IMR-90 (cell line): ENCODE results near the gene GCLC. TPM values are rescaled to one million over a fixed set of nuclear protein-coding genes. Genes with fewer than 3 reads are reported as not detected.
A peak's percentile ranks its signal among the peaks of the same experiment; 100 is the strongest.

Experiments used
- ATAC-seq: fragments of 200-7000 bp; cut with Tn5 transposase; 2 replicates; pipeline ENCODE4 v1.9.1; 2020; ENCODE audit warnings: low read depth, mild to moderate bottlenecking, moderate library complexity
- BruUV-seq: library from RNA; stranded (reverse); fragments of 400-500 nt; replicated peaks from 2 replicates; lab custom pipeline; 2021; lab: Mats Ljungman, UMichigan
- CTCF ChIA-PET: fragments of 300-600 bp; formaldehyde crosslinking; extraction: SDS; loops from one replicate; lab custom pipeline; 2021; ENCODE audit warnings: antibody characterized with exemption; lab: Yijun Ruan, JAX
- POLR2A ChIA-PET: fragments of 300-600 bp; sonication (Branson Sonifier 250); formaldehyde crosslinking; loops from one replicate; lab custom pipeline; 2022; ENCODE audit warnings: antibody characterized with exemption; ENCODE audit not compliant: unreplicated experiment; lab: Charles Lee
- DNase-seq: peaks from one replicate; pipeline ENCODE4 v3.0.0; 2013
- H2AFZ ChIP-seq: replicated peaks from 2 replicates; pipeline ENCODE3; 2013; ENCODE audit warnings: low read length, mild to moderate bottlenecking; ENCODE audit not compliant: poor library complexity
- H2AK5ac ChIP-seq: 2 replicates; pipeline ENCODE4 v1.6.1; 2013; ENCODE audit warnings: low read depth, low read length, inconsistent platforms
- H2AK9ac ChIP-seq: replicated peaks from 2 replicates; pipeline ENCODE3; 2013; ENCODE audit warnings: mild to moderate bottlenecking, low read depth, low read length, moderate library complexity; ENCODE audit not compliant: poor library complexity
- H2BK120ac ChIP-seq: 2 replicates; pipeline ENCODE4 v1.6.1; 2013; ENCODE audit warnings: low read depth, low read length, inconsistent platforms
- H2BK15ac ChIP-seq: 3 replicates; pipeline ENCODE4 v1.6.1; 2013; ENCODE audit warnings: low read depth, low read length, inconsistent platforms
- H2BK20ac ChIP-seq: 2 replicates; pipeline ENCODE4 v1.6.1; 2013; ENCODE audit warnings: low read depth, mild to moderate bottlenecking, inconsistent platforms, low read length, moderate library complexity
- H2BK5ac ChIP-seq: 2 replicates; pipeline ENCODE4 v1.6.1; 2013; ENCODE audit warnings: mild to moderate bottlenecking, low read depth, low read length, inconsistent platforms; ENCODE audit not compliant: poor library complexity, severe bottlenecking
- H3K14ac ChIP-seq: replicated peaks from 2 replicates; pipeline ENCODE4 v1.6.1; 2013; ENCODE audit warnings: low read depth, low read length, inconsistent platforms
- H3K18ac ChIP-seq: 2 replicates; pipeline ENCODE4 v1.6.1; 2013; ENCODE audit warnings: low read depth, low read length, control low read depth
- H3K23ac ChIP-seq: 2 replicates; pipeline ENCODE4 v1.6.1; 2013; ENCODE audit warnings: low read depth, low read length, inconsistent platforms
- H3K27ac ChIP-seq: 2 replicates; pipeline ENCODE4 v1.5.1; 2013; ENCODE audit warnings: mild to moderate bottlenecking, control low read depth, low read length; ENCODE audit not compliant: insufficient read depth
- H3K27me3 ChIP-seq: 2 replicates; pipeline ENCODE4 v1.6.1; 2013; ENCODE audit warnings: low read length; ENCODE audit not compliant: control insufficient read depth, insufficient read depth
- H3K36me3 ChIP-seq: 2 replicates; pipeline ENCODE4 v1.6.1; 2013; ENCODE audit warnings: low read length, mixed read lengths; ENCODE audit not compliant: control insufficient read depth, insufficient read depth
- H3K4ac ChIP-seq: 2 replicates; pipeline ENCODE4 v1.6.1; 2013; ENCODE audit warnings: low read depth, low read length, inconsistent platforms
- H3K4me1 ChIP-seq: 2 replicates; pipeline ENCODE4 v1.6.1; 2013; ENCODE audit warnings: low read length, mixed read lengths; ENCODE audit not compliant: control insufficient read depth, insufficient read depth
- H3K4me2 ChIP-seq: 2 replicates; pipeline ENCODE4 v1.6.1; 2013; ENCODE audit warnings: low read depth, mild to moderate bottlenecking, control low read depth, low read length, moderate library complexity
- H3K4me3 ChIP-seq: 2 replicates; pipeline ENCODE4 v1.5.1; 2013; ENCODE audit warnings: low read depth, mild to moderate bottlenecking, control low read depth, low read length, moderate library complexity; ENCODE audit not compliant: insufficient read depth
- H3K56ac ChIP-seq: 2 replicates; pipeline ENCODE4 v1.6.1; 2013; ENCODE audit warnings: low read length, inconsistent platforms; ENCODE audit not compliant: insufficient read depth; ENCODE audit errors: extremely low read depth
- H3K79me1 ChIP-seq, 2 experiments: 2 replicates each; pipeline ENCODE4 v1.6.1; 2013; ENCODE audit warnings: low read length in 2 of 2, inconsistent platforms in 1 of 2, low read depth in 1 of 2
- H3K9ac ChIP-seq: 2 replicates; pipeline ENCODE4 v1.6.1; 2013; ENCODE audit warnings: low read depth, low read length, control low read depth
- H3K9me1 ChIP-seq: 2 replicates; pipeline ENCODE4 v1.6.1; 2013; ENCODE audit warnings: low read length, inconsistent platforms; ENCODE audit not compliant: insufficient read depth
- H3K9me3 ChIP-seq: 2 replicates; pipeline ENCODE4 v1.6.1; 2013; ENCODE audit warnings: low read length; ENCODE audit not compliant: control insufficient read depth, insufficient read depth
- H4K20me1 ChIP-seq: 2 replicates; pipeline ENCODE4 v1.6.1; 2013; ENCODE audit warnings: low read length, inconsistent platforms; ENCODE audit not compliant: insufficient read depth
- H4K5ac ChIP-seq: 2 replicates; pipeline ENCODE4 v1.6.1; 2013; ENCODE audit warnings: mild to moderate bottlenecking, low read depth, low read length, control low read depth
- H4K8ac ChIP-seq, 2 experiments: 2 replicates each; pipeline ENCODE4 v1.6.1; 2013; ENCODE audit warnings: low read depth in 2 of 2, low read length in 2 of 2, control low read depth in 1 of 2, inconsistent platforms in 1 of 2
- H4K91ac ChIP-seq: 2 replicates; pipeline ENCODE4 v1.6.1; 2013; ENCODE audit warnings: low read depth, low read length, inconsistent platforms; ENCODE audit not compliant: insufficient read depth
- CEBPB ChIP-seq: IDR thresholded peaks from 2 replicates; pipeline ENCODE4 v1.6.1; 2012; ENCODE audit warnings: low read depth, low read length, improper control_type of control experiment
- FOS ChIP-seq: fragments of 150-350 bp; IDR thresholded peaks from 2 replicates; pipeline ENCODE4 v1.6.1; 2016; ENCODE audit warnings: low read depth, low read length
- RAD21 ChIP-seq: IDR thresholded peaks from 2 replicates; pipeline ENCODE4 v1.6.1; 2012; ENCODE audit warnings: low read length, improper control_type of control experiment
- WGBS, 2 experiments: methylation state at CpG; one replicate each; pipeline versions ENCODE4 v1.1.5 to v1.1.7; 2013; ENCODE audit warnings: missing lambda C conversion rate in 2 of 2; ENCODE audit not compliant: insufficient read length in 1 of 2; ENCODE audit errors: extremely low coverage in 2 of 2; 5-methylcytosine and 5-hydroxymethylcytosine counted together
- dilution Hi-C: fragments of 300-500 bp; cut with HindIII; formaldehyde crosslinking; loops from one replicate; pipeline ENCODE4 v1.14.3; 2018; ENCODE audit warnings: low sequenced_read_pairs; ENCODE audit not compliant: unreplicated experiment
- in situ Hi-C: fragments of 300-500 bp; cut with MboI; formaldehyde crosslinking; loops from 3 replicates; pipeline ENCODE4 v1.14.3; 2019; ENCODE audit warnings: low sequenced_read_pairs, inconsistent platforms, mixed read lengths
- intact Hi-C: fragments of 100-400 bp; cut with micrococcal nuclease; formaldehyde crosslinking; loops from 2 replicates; pipeline ENCODE4 v1.10.0; 2022
- polyA plus RNA-seq, 3 experiments: library from polyadenylated mRNA; depleted of rRNA; stranded (reverse); fragments of >200 nt; gene quantifications; 2 replicates each; pipeline ENCODE4 v1.2.3, GENCODE V29; 2012; ENCODE audit warnings: low replicate concordance in 1 of 3
- total RNA-seq: library from RNA; depleted of rRNA; stranded (reverse); fragments of >200 nt; gene quantifications from 2 replicates; pipeline ENCODE4 v1.2.3, GENCODE V29; 2012
- TF ChIP-seq, protein P1 (sequence below): fragments of 150-350 bp; IDR thresholded peaks from 2 replicates; pipeline ENCODE4 v1.6.1; 2017; ENCODE audit warnings: mild to moderate bottlenecking, antibody characterized with exemption, low read length, low read depth

GCLC gene
- total and polyA plus RNA-seq, 2 of the 4 experiments (the other 2 are of a cell fraction): 14.2 to 24.2 TPM

DNA sequence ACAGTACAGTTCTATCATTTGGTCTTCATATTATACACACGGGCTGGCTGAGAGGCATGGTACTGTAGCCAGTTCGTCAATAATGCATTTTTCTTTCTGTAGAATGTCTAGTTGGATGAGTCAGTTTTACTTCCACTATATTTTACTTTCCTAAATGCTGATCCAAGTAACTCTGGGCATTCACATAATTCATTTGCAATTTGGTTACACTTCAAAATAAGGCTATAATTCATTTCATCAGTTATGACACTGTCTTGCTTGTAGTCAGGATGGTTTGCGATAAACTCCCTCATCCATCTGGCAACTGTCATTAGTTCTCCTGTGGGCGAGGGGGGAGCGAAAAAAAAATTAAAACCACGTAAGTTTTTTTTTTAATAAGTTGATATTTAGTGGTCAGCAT is 46.3 kb downstream of the GCLC start:
- peak overlapping the region in 1 of 2 experiments; percentile 49; a peak in 1 of 4 replicates for H4K8ac ChIP-seq
- in situ Hi-C loops (loop anchor here (5.0 kb wide), 3 partner anchors 49 to 224 kb away; partner anchors contain the start of gene GCLC), intact Hi-C loops (no loop called here), dilution Hi-C loops (no loop called here)
- no peak overlapping the region for H2BK15ac ChIP-seq
- POLR2A ChIA-PET: no interaction called here
- H3K36me3 ChIP-seq: peaks cover 19% of the 10 kb centered on the region
- CTCF ChIA-PET: interaction anchor here (0.5 to 1.0 kb wide), 2 partner anchors 13 to 227 kb away, joined by 3 read pairs; no protein-coding TSS in a partner anchor
- H4K5ac ChIP-seq: no peak overlapping the region
- H3K27ac ChIP-seq: no peak overlapping the region
- no peak overlapping the region for H2BK20ac ChIP-seq
- no peak overlapping the region for H3K56ac ChIP-seq
- no CpG with 5 or more reads among the region's 6 CpGs for WGBS, 2 experiments
- H3K9ac ChIP-seq: no peak overlapping the region
- no peak for ATAC-seq
- no peak overlapping the region for H3K23ac ChIP-seq
- no peak overlapping the region for H3K14ac ChIP-seq
- H2AFZ ChIP-seq: no peak overlapping the region
- no peaks in the 10 kb centered on the region for H3K9me3 ChIP-seq
- peaks cover 23% of the 10 kb centered on the region for H3K4me1 ChIP-seq
- no peak overlapping the region for H3K4ac ChIP-seq
- peaks cover 0 to 3% of the 10 kb centered on the region in 2 experiments; a peak in 1 of 4 replicates for H3K79me1 ChIP-seq
- H2BK120ac ChIP-seq: no peak overlapping the region
- H3K9me1 ChIP-seq: peaks cover 15% of the 10 kb centered on the region
- H3K4me3 ChIP-seq: no peak overlapping the region
- no TSS peak for BruUV-seq
- H2AK9ac ChIP-seq: no peak overlapping the region
- DNase-seq: no peak
- H3K4me2 ChIP-seq: no peak overlapping the region
- peak overlapping the region; percentile 90 for H2BK5ac ChIP-seq
- TF ChIP-seq, protein P1, sequence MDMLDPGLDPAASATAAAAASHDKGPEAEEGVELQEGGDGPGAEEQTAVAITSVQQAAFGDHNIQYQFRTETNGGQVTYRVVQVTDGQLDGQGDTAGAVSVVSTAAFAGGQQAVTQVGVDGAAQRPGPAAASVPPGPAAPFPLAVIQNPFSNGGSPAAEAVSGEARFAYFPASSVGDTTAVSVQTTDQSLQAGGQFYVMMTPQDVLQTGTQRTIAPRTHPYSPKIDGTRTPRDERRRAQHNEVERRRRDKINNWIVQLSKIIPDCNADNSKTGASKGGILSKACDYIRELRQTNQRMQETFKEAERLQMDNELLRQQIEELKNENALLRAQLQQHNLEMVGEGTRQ: no peak
- TF ChIP-seq RAD21 (no peak), CEBPB (no peak), FOS (no peak)
- no peaks in the 10 kb centered on the region; the same call in 1 of the 2 replicates for H4K20me1 ChIP-seq
- H2AK5ac ChIP-seq: no peak overlapping the region
- no peaks in the 10 kb centered on the region for H3K27me3 ChIP-seq
- no peak overlapping the region for H4K91ac ChIP-seq
- 0 out of 2 replicates have a peak overlapping the region, but pooled peaks have one; percentile 16 for H3K18ac ChIP-seq
